ENCODE data around the gene ANGPTL8. TPM values are rescaled to one million over a fixed set of nuclear protein-coding genes. Genes with fewer than 3 reads are reported as not detected.
A peak's percentile ranks its signal among the peaks of the same experiment; 100 is the strongest.

Gene ANGPTL8
- total and polyA plus RNA-seq, 2 of the 13 experiments (the other 11 are each of a cell fraction or from before 2014, with no cell fraction given), result 27.3 to 243 TPM

GRCh38 chr19:11204943-11205349 is 34.5 kb upstream of the ANGPTL8 start:
- ATAC-seq (no peak), FAIRE-seq (no peak), DNase-seq (ENCODE audit: low spot score) (no peak)
- TF ChIP-seq ZNF230 (CRISPR knock-in tag; IDR thresholded peaks at IDR 0.05), result no peak
- no peak for TF ChIP-seq SMYD3 (CRISPR knock-in tag; IDR thresholded peaks at IDR 0.05)
- no peak for TF ChIP-seq GABPA (IDR thresholded peaks at IDR 0.05; ENCODE audit: low read depth, low read length)
- no peak for TF ChIP-seq GABPA (CRISPR knock-in tag; IDR thresholded peaks at IDR 0.05; ENCODE audit: low read depth)
- TF ChIP-seq ZNF770 (CRISPR knock-in tag; IDR thresholded peaks at IDR 0.05), result no peak
- Histone ChIP-seq H2AFZ (ENCODE audit: low read length) (no peak overlapping the region), H3K27me3 (ENCODE audit: control insufficient read depth in 1 of 2, insufficient read depth in 2 of 2, low read length in 2 of 2) (no peaks in the 10 kb centered on the region), H3K36me3 (replicated peaks in 1 of 2; ENCODE audit: control insufficient read depth in 1 of 2, insufficient read depth in 2 of 2, low read length in 2 of 2) (peaks cover 3 to 8% of the 10 kb centered on the region in 2 experiments; a peak in 3 of 5 replicates), H3K4me3 (replicated peaks in 1 of 3; ENCODE audit: insufficient read depth in 1 of 3, low read depth in 2 of 3, low read length in 3 of 3) (no peak overlapping the region), H3K9ac (ENCODE audit: insufficient read depth, low read depth, low read length) (no peak overlapping the region), H3K4me2 (ENCODE audit: low read depth, low read length) (no peak overlapping the region), H3K79me2 (ENCODE audit: insufficient read depth, low read length) (no peaks in the 10 kb centered on the region), H4K20me1 (ENCODE audit: insufficient read depth, low read length) (no peaks in the 10 kb centered on the region), H3K4me1 (ENCODE audit: insufficient read depth, low read length) (no peaks in the 10 kb centered on the region), H3K9me3 (ENCODE audit: low read length) (no peaks in the 10 kb centered on the region), H3K27ac (ENCODE audit: extremely low read length, insufficient read depth, low read length) (no peak overlapping the region)
- CTCF ChIA-PET (ENCODE audit: low intra/inter-chr PET ratio, low total read pairs), result interaction anchor here (1.2 to 3.5 kb wide), 2 partner anchors 66 to 79 kb away, joined by 4 to 53 read pairs; no protein-coding TSS in a partner anchor
- BruUV-seq (replicated peaks), result no TSS peak
- in situ Hi-C loops (cut with HindIII; ENCODE audit: extremely low pct_ligation_motif_present, low pct_unique_long_range_greater_than_20kb), result loop anchor here (5.0 kb wide), 1 partner anchor 68 kb away; no protein-coding TSS in a partner anchor
- POLR2A ChIA-PET, result no interaction called here
- intact Hi-C loops (cut with micrococcal nuclease; ENCODE audit: unreplicated experiment), result loop anchor here (1.0 kb wide), 1 partner anchor 67 kb away; no protein-coding TSS in a partner anchor
- WGBS (ENCODE audit: low lambda C conversion rate), result 93% methylated on average over 5 of the region's 5 CpGs

GRCh38 chr19:11205939-11206570 is 33.4 kb upstream of the ANGPTL8 start:
- ChIA-PET POLR2A (no interaction called here), CTCF (ENCODE audit: low intra/inter-chr PET ratio, low total read pairs) (no interaction called here)
- intact Hi-C loops (cut with micrococcal nuclease; ENCODE audit: unreplicated experiment) (no loop called here), in situ Hi-C loops (cut with HindIII; ENCODE audit: extremely low pct_ligation_motif_present, low pct_unique_long_range_greater_than_20kb) (no loop called here)
- TF ChIP-seq FOXA3 (CRISPR knock-in tag; IDR thresholded peaks at IDR 0.05), result no peak
- peak; percentile 67; the same call in 1 of the 2 replicates for TF ChIP-seq ZNF121 (CRISPR knock-in tag; IDR thresholded peaks at IDR 0.05)
- TF ChIP-seq ZNF674 (CRISPR knock-in tag; IDR thresholded peaks at IDR 0.05; ENCODE audit: low read depth), result no peak
- TF ChIP-seq TCF7L2 (IDR thresholded peaks at IDR 0.05; ENCODE audit: low read depth, low read length), result no peak
- TF ChIP-seq ZNF607 (CRISPR knock-in tag; IDR thresholded peaks at IDR 0.05; ENCODE audit: borderline replicate concordance), result no peak
- no peak for TF ChIP-seq DPF2 (CRISPR knock-in tag; IDR thresholded peaks at IDR 0.05; ENCODE audit: borderline replicate concordance, low read depth)
- H3K9me3 ChIP-seq (ENCODE audit: low read length), result no peaks in the 10 kb centered on the region
- no peaks in the 10 kb centered on the region; the same call in 1 of the 2 replicates for H4K20me1 ChIP-seq (ENCODE audit: insufficient read depth, low read length)
- no peak overlapping the region for H3K27ac ChIP-seq (ENCODE audit: extremely low read length, insufficient read depth, low read length)
- ATAC-seq (no peak), DNase-seq (ENCODE audit: low spot score) (no peak), FAIRE-seq (no peak)
- no peak overlapping the region for H3K9ac ChIP-seq (ENCODE audit: insufficient read depth, low read depth, low read length)
- no peaks in the 10 kb centered on the region for H3K27me3 ChIP-seq (ENCODE audit: control insufficient read depth in 1 of 2, insufficient read depth in 2 of 2, low read length in 2 of 2)
- H3K36me3 ChIP-seq (replicated peaks in 1 of 2; ENCODE audit: control insufficient read depth in 1 of 2, insufficient read depth in 2 of 2, low read length in 2 of 2), result peaks cover 3 to 15% of the 10 kb centered on the region in 2 experiments; a peak in 4 of 5 replicates
- H2AFZ ChIP-seq (ENCODE audit: low read length), result no peak overlapping the region
- BruUV-seq (replicated peaks), result no TSS peak
- 92% methylated on average over 9 of the region's 9 CpGs for WGBS (ENCODE audit: low lambda C conversion rate)
- H3K4me1 ChIP-seq (ENCODE audit: insufficient read depth, low read length), result no peaks in the 10 kb centered on the region
- no peak overlapping the region for H3K4me2 ChIP-seq (ENCODE audit: low read depth, low read length)
- H3K4me3 ChIP-seq (replicated peaks in 1 of 3; ENCODE audit: insufficient read depth in 1 of 3, low read depth in 2 of 3, low read length in 3 of 3), result no peak overlapping the region
- H3K79me2 ChIP-seq (ENCODE audit: insufficient read depth, low read length), result no peaks in the 10 kb centered on the region

All from HepG2 (cell line).